ENCODE results near the gene BTBD16. TPM values are rescaled to one million over a fixed set of nuclear protein-coding genes. Genes with fewer than 3 reads are reported as not detected.

The BTBD16 gene
- total and polyA plus RNA-seq, 2 donors from 2014 or later, result 0.34 to 1.2 TPM

- H3K27me3 ChIP-seq (ENCODE audit: control insufficient read depth, insufficient read depth, low read length), result no peaks in the 10 kb centered on the region
- H3K9ac ChIP-seq (ENCODE audit: low read length in 3 of 3), result no peak overlapping the region
- H3K4me3 ChIP-seq (ENCODE audit: low read length in 3 of 3), result no peak overlapping the region
- TF ChIP-seq CTCF (IDR thresholded peaks at IDR 0.05; ENCODE audit: borderline replicate concordance, extremely low read depth, insufficient read depth), result no peak
- H3K4me1 ChIP-seq (ENCODE audit: control insufficient read depth in 2 of 3, insufficient read depth in 2 of 3, low read depth in 1 of 3, low read length in 3 of 3), result no peaks in the 10 kb centered on the region
- H3K36me3 ChIP-seq (ENCODE audit: control insufficient read depth in 2 of 3, insufficient read depth in 3 of 3, low read length in 3 of 3), result no peaks in the 10 kb centered on the region
- DNase-seq, result no peak
- intact Hi-C loops (cut with DNase I), result no loop called here
- no peak overlapping the region for H3K27ac ChIP-seq (ENCODE audit: low read depth in 2 of 2, low read length in 2 of 2)
- FAIRE-seq, result no peak
- no peaks in the 10 kb centered on the region for H3K9me3 ChIP-seq (ENCODE audit: control insufficient read depth in 2 of 3, insufficient read depth in 1 of 3, low read length in 3 of 3)
Observed at GRCh38 chr10:122338609-122339441, 67.7 kb downstream of the BTBD16 start.

- no peak for FAIRE-seq
- TF ChIP-seq CTCF (IDR thresholded peaks at IDR 0.05; ENCODE audit: borderline replicate concordance, extremely low read depth, insufficient read depth), result no peak
- H3K4me1 ChIP-seq (ENCODE audit: control insufficient read depth in 2 of 3, insufficient read depth in 2 of 3, low read depth in 1 of 3, low read length in 3 of 3), result peaks cover 0 to 4% (median 3%) of the 10 kb centered on the region in 3 donors
Observed at GRCh38 chr10:122341141-122341810, 70.2 kb downstream of the BTBD16 start.

GRCh38 chr10:122342293-122343134 lies 71.4 kb downstream of the BTBD16 start:
- Histone ChIP-seq H3K27ac (ENCODE audit: low read depth in 2 of 2, low read length in 2 of 2) (no peak overlapping the region), H3K4me3 (ENCODE audit: low read length in 3 of 3) (no peak overlapping the region), H3K36me3 (ENCODE audit: control insufficient read depth in 2 of 3, insufficient read depth in 3 of 3, low read length in 3 of 3) (no peaks in the 10 kb centered on the region), H3K27me3 (ENCODE audit: control insufficient read depth, insufficient read depth, low read length) (no peaks in the 10 kb centered on the region), H3K4me1 (ENCODE audit: control insufficient read depth in 2 of 3, insufficient read depth in 2 of 3, low read depth in 1 of 3, low read length in 3 of 3) (peaks cover 0 to 11% (median 3%) of the 10 kb centered on the region in 3 donors), H3K9ac (ENCODE audit: low read length in 3 of 3) (no peak overlapping the region), H3K9me3 (ENCODE audit: control insufficient read depth in 2 of 3, insufficient read depth in 1 of 3, low read length in 3 of 3) (no peaks in the 10 kb centered on the region)
- TF ChIP-seq CTCF (IDR thresholded peaks at IDR 0.05; ENCODE audit: borderline replicate concordance, extremely low read depth, insufficient read depth), result peak; percentile 84
- FAIRE-seq (peak; percentile 51), DNase-seq (peak in 3 of 5 donors; percentile 58 to 73 (median 62))
- intact Hi-C loops (cut with DNase I), result no loop called here

More at GRCh38 chr10:122341141-122341810, 70.2 kb downstream of the BTBD16 start:
- Histone ChIP-seq H3K9ac (ENCODE audit: low read length in 3 of 3) (no peak overlapping the region), H3K9me3 (ENCODE audit: control insufficient read depth in 2 of 3, insufficient read depth in 1 of 3, low read length in 3 of 3) (no peaks in the 10 kb centered on the region), H3K27ac (ENCODE audit: low read depth in 2 of 2, low read length in 2 of 2) (no peak overlapping the region), H3K4me3 (ENCODE audit: low read length in 3 of 3) (no peak overlapping the region), H3K36me3 (ENCODE audit: control insufficient read depth in 2 of 3, insufficient read depth in 3 of 3, low read length in 3 of 3) (no peaks in the 10 kb centered on the region), H3K27me3 (ENCODE audit: control insufficient read depth, insufficient read depth, low read length) (no peaks in the 10 kb centered on the region)
- peak in 1 of 5 donors; percentile 60 for DNase-seq
- intact Hi-C loops (cut with DNase I), result no loop called here
